Measurements from ENCODE around the gene RPTOR.
"Not testable (repeated sequence)": the region's sequence is repeated elsewhere in the genome, so short reads cannot be mapped to it uniquely, and the experiment has no call there.

Gene RPTOR

DNA sequence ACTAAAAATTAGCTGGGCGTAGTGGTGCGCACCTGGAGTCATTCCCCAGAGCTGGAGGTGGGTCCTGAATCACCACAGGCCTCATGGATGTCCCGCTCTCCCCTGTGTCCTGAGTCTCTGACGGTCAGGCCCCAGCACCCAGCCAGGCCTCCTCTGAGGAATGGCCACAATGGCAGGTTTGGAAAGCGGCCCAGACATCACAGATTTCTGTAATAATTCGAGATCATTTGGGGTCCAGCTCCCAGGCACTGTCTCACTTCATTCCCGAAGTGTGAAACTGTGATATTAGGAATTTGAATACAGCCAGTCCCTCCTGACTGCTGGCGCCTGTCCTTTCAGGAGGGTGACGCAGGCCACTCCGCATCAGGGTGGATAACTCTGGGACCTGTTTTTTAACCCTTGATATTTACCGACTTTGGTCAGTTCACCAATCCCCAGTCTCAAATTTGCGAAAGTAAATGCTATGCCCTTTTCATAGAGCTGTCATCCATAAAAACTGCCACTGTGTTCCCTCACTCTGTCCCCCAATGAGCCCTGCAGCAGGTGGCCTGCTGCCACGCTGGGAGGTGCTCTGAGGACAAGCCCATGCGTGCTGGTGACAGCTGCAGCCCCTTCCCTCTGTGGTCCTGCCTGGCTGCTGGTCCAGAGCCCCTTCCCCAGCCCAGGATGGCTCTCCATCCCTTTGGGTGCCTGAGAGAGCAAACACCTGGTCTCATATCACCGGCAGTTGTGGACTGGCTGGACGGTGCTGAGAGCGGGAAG, 28.3 kb upstream of the RPTOR start:
- no peak for DNase-seq

DNA sequence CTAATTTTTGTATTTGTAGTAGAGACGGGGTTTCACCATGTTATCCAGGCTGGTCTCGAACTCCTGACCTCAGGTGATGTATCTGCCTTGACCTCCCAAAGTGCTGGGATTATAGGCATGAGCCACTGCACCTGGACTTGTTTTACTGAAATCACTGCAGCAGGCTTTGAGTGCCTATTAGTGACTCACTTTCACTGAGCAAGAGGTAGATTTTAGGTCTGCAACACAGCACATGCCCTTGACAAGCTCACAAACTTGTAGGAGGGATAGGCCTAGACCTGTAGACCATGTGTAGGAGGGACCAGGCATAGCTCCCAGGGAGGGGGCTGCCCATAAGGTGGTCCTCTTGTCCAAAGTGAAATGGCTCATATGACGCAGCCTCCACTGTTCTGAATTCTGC, 27.0 kb upstream of the RPTOR start:
- DNase-seq: no peak

DNA sequence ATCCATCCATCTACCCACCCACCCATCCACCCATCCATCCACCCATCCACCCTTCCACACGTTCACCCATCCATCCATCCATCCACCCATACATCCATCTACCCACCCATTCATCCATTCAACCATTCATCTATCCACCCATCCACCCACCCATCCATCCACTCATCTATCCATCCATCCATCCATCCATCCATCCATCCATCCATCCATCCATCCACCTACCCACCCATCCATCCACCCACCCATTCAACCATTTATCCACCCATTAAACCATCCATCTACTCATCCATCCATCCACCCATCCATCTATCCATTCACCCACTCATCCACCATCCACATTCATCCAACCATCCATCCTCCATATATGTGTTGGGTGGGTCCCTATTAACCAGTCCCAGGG, 26.2 kb upstream of the RPTOR start:
- DNase-seq: no peak

DNA sequence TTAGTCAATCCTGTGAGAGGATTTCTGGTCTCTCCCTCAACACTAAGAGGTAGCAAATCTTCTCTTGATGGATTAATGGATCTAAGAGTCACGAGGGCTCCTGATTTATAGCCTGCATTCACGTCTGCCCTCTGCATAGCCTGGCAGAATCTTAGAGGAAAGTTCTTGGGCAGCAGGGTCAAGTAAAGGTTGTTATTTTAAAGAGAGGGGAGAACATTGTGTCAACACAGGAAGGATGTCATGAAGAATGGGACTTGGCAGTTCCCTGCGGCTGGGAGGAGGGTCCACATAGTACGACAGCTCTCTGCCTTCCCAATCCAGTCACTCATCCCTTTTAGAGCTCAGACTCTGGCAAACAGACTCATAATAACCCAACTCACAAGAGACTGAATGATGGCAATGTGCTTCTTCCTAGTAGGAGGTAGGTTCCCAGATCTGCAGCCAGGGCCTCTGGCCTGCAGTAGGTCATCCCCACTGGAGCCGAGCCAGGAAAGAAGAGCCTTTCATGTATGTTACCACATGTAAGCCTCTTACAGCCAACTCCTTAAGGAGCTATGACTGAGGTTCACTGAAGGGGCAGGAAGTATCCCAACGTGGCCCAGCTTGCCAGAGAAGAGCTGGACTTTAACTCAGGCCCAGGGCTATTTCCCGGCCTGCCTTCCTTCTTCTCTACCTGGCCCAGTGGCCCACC, 25.4 kb upstream of the RPTOR start:
- no peak for DNase-seq

DNA sequence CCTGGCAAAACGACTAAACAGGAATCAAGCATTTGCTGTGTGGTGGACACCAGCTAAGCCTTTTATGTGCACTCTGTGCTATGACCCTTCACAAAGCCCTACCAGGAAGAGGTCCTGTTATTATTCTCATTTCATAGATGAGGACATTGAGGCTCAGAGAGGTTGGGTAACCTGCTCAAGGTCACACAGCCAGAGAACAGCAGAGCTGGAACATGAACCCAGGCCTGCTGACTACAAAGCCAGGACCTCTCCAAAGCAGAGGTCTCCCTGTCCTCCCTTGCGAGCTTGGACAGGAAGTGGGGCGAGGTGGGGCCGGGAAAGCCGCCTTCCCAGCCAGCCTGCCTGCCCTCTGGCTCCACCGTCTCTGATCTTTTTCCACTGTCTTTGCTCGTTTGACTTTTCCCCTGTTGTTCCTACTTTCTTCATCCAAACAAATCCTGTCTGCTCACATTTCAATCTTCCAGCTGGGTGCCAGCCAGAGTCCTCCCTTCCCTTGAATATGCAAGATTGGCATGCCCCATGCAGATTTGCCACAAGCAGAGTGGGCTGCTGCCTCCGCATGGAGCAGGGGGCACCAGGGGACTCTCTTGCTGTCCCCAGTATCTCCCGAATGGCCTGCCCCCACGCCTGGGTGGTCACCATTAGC, 23.7 kb upstream of the RPTOR start:
- DNase-seq: no peak

DNA sequence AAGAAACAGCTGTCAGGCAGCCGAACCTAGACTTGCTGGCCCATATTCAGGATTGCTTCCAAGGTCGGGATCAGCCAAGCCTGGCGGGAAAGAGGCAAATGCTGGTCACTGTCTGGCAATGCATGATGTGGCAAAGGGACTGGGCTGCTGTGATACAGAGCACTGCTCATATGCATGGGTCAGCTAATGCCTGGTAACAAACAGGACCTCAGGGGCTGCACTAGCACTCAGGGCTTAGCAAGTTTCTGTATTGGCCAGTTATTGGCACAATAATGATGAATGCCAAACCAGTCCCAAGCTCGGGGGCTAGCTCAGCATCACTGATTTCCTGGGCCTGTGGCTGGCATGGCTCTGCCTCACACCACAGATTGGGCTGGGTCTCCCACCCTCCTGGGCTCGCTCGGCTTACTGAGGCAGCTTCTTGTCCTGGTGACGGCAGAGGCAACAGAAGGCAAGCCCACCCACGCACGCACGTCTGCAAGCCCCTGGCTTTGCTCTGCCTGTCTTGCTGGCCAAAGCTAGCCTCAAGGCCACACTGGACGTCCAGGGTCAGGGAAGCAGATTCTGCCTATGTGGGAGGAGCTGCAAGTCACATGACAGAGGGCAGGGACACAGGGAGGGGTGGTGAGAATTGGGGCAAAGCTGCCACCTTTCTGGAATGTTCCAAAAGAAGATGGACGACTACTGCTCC, 21.4 kb upstream of the RPTOR start:
- DNase-seq: no peak

DNA sequence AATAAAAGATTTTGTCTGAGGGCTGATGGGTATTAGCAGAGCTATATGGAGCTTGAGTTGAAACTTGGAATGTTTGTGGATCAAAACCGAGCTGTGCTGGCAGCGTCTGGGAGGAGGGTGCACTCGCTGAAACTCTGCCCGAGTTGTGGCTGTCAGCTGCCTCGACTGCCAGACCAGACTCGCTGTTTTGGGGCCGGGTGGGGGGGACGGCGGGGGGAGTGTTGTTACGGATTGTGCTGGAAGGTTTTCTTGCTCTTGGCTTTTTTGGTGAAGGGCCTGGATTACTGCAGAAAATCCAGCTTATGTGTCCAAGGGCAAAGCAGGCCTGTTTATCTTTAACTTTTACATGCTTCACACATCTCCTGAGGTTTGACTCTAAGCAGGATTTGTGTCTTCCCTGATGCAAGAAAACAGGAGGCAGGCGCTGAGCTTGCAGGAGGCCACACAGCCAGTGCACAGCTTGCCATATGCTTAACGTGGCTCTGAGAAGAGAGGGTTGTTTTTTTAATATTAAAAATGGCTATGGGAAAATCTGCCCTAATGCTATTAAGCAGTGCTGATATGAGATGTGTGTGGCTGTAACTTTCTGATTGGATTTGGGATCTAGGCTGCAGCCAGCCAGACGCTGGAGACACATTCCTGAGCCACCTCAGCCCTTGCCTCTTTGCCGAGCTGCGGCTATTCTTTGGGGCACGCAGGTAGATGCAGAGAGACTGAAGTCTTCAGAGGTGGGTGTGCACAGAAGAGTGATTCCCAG, 20.5 kb upstream of the RPTOR start:
- DNase-seq: no peak

DNA sequence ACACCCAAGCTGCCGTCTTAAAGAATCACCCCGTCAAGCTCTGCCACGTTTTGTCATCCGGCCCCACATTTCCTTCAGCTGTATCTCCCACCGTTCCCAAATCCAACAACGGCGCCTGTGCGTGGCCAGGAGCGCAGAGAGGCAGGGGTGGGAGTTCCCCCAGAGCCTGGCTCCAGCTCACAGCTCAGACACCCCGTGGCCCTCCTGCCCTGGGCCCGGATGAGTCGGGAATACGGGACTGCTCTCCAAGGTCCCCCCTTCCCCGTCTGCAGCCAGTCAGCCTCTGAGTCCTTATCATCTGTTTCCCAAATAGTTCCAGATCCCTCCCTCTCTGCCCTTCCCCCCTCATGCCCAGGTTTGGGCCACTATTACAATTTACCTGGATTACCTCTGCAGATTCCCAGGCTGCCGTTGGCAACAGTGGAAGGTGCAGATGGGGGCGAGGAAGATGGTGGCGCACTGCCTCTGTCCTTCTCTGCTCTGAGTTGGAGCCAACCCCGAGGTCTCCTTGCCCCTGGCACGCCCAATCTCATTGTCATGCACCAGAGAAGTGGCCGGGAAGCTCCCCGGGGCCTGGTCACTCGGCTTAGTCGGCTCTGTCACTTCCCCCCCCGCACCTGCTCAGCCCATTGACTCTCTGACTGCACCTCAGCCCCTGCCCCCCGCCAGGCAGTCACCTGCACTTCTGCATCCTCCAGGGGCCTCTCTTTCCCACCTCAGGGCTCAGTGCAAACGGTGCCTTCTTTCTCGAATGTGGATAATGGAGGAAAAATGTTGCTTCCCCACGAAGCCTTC, 18.3 kb upstream of the RPTOR start:
- DNase-seq: no peak

DNA sequence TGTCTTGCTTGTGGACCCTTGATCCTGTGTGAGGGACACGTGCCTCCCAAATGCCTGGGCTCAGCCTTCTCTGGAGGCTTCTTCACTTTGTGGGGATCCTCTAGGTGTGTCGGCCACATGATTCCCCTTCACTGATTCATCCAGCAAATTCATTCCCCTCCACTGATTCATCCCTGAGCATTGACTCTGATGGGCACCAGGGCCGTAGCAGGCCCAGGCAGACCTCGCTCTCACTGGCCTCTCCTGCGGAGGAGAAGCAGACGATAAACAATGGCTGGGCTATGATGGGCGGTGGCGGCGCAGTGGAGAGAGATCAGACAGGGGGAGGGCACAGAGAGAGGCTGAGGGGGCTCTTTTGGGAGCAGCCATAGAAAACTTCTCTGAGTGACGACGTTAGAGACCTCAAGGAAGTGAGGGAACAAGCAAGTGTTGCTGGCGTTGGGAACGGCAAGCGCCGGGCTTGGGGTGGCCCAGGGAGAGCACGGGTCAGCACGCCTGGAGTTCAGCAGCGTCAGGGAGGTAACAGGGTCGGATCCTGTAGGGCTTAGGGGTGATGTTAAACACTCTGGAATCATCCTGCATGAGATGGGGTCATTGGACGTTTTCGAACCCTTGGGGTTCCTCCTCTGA, 17.5 kb upstream of the RPTOR start:
- DNase-seq: no peak

DNA sequence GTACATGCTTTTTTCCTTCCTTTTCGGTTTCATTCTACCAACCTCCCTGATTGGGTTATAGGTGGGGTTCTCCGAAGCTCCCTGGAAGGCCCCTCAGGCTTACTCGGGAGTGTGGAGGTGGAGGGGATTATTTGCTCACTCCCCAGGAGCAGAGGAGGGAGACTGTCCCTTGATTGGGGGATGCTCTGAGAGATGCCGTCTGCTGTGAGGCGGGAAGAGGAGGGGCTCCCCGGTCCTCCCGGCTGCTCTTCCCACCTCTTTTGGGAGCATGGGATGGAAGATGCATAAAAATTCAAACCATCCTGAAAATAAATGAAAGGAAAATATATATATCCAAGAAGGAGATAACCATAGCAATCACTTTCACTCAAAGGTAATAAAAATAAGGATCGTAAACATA, 16.1 kb upstream of the RPTOR start:
- no peak for DNase-seq

DNA sequence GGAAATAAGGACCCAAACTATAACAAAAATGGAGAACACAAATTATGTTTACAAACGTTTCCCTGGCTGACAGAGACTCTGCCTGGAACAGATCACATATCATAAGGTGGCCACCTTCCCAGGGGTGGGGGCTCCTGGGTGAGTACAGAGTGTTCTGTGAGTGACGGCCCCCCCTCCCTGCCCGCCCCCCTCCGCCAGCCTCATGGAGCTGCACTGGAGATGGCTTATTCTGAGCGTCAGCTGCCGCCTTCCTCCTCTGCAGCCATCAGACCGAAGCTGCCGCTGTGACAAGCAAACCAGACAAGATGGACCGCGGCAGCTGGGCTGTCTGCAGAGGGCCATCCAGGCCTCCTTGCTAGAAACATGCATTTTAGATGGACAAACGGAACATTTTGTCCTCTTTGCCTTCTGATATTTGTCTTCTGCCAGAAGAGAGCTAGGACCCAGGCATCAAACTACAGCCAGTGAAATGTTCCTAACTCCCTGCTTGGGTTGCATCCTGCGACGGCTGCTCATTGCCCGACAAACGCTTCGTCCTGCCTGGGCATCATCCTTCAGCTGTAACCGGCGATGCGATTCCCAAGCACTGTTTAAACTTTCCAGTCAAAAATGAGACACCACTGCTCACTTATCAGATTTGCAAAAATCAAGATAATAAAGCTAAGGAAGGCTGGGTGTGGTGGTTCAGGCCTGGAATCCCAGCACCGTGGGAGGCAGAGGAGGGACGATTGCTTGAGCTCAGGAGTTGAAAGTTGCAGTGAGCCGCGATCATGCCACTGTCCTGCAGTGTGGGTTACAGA, 15.3 kb upstream of the RPTOR start:
- no peak for DNase-seq

DNA sequence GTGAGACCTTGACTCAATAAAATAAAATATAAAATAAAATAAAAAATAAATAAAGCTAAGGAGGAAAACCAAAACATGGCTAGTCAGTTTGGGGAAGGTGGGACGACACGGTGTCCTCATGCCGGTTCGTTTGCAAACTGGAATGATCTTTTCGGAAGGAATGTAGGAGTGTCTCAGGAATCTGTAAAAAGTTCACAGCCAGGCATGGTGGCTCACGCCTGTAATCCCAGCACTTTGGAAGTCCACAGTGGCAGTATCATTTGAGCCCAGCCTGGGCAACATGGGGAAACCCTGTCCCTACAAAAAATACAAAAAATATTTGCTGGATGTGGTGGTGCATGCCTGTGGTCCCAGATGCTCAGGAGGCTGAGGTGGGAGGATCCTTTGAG, 14.7 kb upstream of the RPTOR start:
- DNase-seq: no peak

DNA sequence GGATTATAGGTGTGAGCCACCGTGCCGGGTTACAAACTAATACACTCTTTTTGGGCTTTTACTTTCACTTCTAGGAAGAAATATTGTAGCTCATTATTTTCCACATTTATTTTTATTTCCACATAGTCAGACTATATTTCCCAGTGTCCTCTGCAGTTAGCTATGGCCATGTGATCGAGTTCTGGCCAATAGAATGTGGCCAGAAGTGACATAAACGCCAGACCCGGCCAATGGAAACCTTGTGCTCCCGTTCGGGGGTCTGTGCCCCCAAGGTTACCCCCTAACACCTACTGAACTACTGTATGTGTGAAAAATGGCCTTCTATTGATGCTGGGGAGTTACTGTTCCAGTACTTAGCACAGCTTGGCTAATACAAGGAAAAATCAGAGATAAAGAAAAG, 13.2 kb upstream of the RPTOR start:
- DNase-seq: no peak

DNA sequence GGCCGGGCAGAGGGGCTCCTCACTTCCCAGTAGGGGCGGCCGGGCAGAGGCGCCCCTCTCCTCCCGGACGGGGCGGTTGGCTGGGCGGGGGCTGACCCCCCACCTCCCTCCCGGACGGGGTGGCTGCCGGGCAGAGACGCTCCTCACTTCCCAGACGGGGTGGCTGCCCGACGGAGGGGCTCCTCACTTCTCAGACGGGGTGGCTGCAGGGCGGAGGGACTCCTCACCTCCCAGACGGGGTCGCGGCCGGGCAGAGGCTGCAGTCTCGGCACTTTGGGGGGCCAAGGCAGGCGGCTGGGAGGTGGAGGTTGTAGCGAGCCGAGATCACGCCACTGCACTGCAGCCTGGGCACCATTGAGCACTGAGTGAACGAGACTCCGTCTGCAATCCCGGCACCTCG, 7.3 kb upstream of the RPTOR start:
- not testable (repeated sequence) for DNase-seq

DNA sequence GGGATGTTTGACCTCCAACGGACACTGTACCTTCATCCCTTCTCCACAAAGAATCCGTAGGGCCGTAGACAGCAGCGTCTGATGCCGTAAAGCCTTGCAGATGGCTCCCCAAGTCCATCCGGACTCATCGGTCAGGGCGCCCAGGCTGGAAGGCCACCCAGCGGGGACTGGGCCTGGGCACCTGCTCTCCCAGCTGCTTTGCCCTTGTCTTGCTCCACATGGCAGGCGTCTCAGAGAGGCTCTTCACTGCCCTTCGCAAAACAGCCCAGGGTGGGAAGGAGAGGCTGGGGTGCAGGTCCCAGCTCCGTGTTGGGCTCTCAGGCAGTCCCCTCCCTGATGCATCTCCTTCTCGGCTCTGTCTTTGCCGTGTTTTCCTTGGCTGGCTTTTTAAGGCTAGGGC, 6.2 kb upstream of the RPTOR start:
- no peak for DNase-seq

DNA sequence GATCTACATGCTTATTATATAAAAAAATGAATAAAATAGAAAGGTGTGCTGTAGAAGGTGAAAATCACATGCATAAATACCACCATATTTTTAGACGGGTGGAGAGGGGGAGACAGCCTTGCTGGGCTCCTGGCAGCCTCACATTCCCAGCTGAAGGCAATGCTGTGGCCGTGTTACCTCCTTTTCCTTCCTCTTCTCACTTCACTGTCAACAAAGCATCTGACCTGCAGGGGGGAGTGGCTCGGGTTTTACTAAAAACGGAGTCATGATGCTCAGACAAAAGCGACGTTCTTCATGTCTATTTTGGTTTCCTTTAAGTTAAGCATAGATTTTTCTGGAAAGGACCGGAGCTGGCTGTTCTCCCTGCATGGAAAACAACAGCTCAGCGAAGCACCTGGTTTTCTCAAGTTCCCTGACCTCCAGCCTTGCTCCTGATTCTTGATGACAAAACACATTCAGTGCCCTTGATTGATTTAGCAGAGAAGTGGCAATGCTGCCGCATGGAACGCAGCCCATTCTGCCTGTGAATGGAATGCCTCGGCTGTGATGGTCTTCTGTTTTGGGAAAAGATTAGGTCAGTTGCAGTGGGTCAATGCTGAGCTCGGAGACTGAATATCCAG, 5.5 kb upstream of the RPTOR start:
- no peak for DNase-seq

DNA sequence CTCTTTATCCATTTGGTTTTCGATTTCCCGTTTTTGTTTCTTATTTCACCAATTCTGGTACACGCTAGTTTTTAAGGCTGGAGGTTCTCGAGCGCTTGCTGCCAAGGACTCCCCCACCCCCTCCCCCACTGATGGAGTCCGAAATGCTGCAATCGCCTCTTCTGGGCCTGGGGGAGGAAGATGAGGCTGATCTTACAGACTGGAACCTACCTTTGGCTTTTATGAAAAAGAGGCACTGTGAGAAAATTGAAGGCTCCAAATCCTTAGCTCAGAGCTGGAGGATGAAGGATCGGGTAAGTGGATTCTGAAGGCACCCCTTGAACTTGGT, 825 bp downstream of the RPTOR start:
- DNase-seq: no peak

DNA sequence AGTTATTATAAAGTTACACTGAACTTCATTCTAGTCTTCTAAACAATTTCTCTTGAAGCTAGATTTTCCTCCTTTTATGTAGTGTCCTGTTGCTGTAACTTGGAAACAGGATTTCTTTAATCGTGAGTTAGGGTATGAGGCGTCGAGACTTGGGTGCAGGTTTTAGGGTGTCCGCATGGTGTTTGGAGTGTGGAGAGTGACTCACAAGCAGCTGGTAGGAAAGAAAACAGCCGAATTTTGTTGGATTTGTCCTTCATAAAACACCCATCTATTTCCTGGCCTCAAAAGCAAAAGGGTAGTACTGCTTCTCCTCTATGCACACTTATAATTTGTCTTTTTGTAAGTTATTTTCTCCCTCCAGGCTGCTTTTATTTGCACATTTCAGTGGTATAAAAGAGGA, 1.6 kb downstream of the RPTOR start:
- DNase-seq: no peak

DNA sequence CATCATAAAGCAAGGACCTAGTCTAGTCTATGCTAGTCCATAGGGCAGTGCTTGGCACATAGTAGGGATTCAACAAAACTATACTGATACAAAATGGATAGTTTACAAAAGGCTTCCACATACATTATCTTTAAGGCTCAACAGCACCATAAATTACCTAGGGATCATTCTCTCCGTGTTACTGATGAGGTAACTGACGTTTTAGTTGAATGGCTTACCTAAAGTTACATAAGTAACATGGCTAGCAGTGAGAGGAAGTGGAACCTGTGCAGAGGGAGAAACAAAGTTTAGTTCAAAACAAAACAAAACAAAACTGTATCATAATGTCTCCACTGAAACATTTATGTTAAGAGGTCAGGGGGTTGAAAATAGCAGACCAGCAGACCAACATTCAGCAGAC, 7.9 kb downstream of the RPTOR start:
- DNase-seq: no peak

DNA sequence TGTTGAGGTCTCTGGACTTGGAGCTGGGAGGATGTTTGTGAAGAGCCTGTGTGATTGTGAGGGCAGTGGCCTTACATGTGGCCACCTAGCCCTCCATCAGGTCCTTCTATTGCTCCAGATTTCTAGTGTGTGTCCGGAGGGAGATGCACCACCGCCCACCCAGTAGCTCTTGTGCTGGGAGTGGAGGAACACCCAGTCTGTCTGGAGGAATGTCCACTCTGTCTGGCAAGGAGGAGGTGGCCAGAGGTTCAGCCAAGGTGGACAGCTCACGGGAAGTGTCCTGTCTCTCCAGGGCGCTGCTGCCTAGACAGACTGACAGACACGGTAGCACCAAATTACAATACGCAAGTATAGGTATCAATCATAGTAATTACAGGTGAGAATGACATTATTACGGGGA, 10.6 kb downstream of the RPTOR start:
- DNase-seq: no peak
